Tracheal epithelial cell (primary cell): ENCODE results near the gene DDAH2. TPM values are rescaled to one million over a fixed set of nuclear protein-coding genes. Genes with fewer than 3 reads are reported as not detected.

Experiments used
- total RNA-seq: library from RNA; depleted of rRNA; stranded (reverse); fragments of >200 nt; gene quantifications from 2 replicates; pipeline ENCODE4 v1.2.1, GENCODE V29; 2014

The DDAH2 gene
- total RNA-seq, 1 donor from 2014 or later, result 11.5 TPM

Other genes with a start within 250 kb of the DDAH2 start
- gene MICB, start 231.2 kb downstream of the DDAH2 start, total RNA-seq, result 4.7 and 9.9 TPM in 2 replicates
- not detected in 2 replicates for gene MCCD1, start 200.3 kb downstream of the DDAH2 start, total RNA-seq
- 279 and 313 TPM in 2 replicates for gene DDX39B, start 187.3 kb downstream of the DDAH2 start, total RNA-seq
- 0.21 and 1.2 TPM in 2 replicates for gene ATP6V1G2, start 182.7 kb downstream of the DDAH2 start, total RNA-seq
- 43.6 and 54.6 TPM in 2 replicates for gene NFKBIL1, start 181.7 kb downstream of the DDAH2 start, total RNA-seq
- not detected in 2 replicates for gene LTA, start 157.0 kb downstream of the DDAH2 start, total RNA-seq
- gene TNF, start 153.7 kb downstream of the DDAH2 start, total RNA-seq, result 4.3 TPM in 1 of 2 replicates, not detected in the other
- 6.7 TPM in 1 of 2 replicates, not detected in the other for gene LTB, start 146.9 kb downstream of the DDAH2 start, total RNA-seq
- not detected in 2 replicates for gene LST1, start 143.0 kb downstream of the DDAH2 start, total RNA-seq
- gene NCR3, start 136.3 kb downstream of the DDAH2 start, total RNA-seq, result not detected in 2 replicates
- gene AIF1, start 114.1 kb downstream of the DDAH2 start, total RNA-seq, result not detected in 2 replicates
- 23.6 and 35.6 TPM in 2 replicates for gene PRRC2A, start 108.6 kb downstream of the DDAH2 start, total RNA-seq
- gene BAG6, start 76.6 kb downstream of the DDAH2 start, total RNA-seq, result 128 and 161 TPM in 2 replicates
- 0.96 and 1.3 TPM in 2 replicates for gene APOM, start 73.4 kb downstream of the DDAH2 start, total RNA-seq
- 26.7 and 27.1 TPM in 2 replicates for gene C6orf47, start 68.5 kb downstream of the DDAH2 start, total RNA-seq
- gene GPANK1, start 64.3 kb downstream of the DDAH2 start, total RNA-seq, result 7.0 and 12.0 TPM in 2 replicates
- 84.2 and 103 TPM in 2 replicates for gene CSNK2B, start 63.2 kb downstream of the DDAH2 start, total RNA-seq
- gene LY6G5B, start 59.3 kb downstream of the DDAH2 start, total RNA-seq, result under 0.01 and 0.43 TPM in 2 replicates
- gene LY6G5C, start 48.2 kb downstream of the DDAH2 start, total RNA-seq, result not detected in 2 replicates
- 25.2 and 40.2 TPM in 2 replicates for gene ABHD16A, start 26.0 kb downstream of the DDAH2 start, total RNA-seq
- gene LY6G6F, start 22.4 kb downstream of the DDAH2 start, total RNA-seq, result not detected in 2 replicates
- gene LY6G6D, start 14.0 kb downstream of the DDAH2 start, total RNA-seq, result not detected in 2 replicates
- not detected in 2 replicates for gene LY6G6C, start 7.6 kb downstream of the DDAH2 start, total RNA-seq
- not detected in 2 replicates for gene MPIG6B, start 5.9 kb downstream of the DDAH2 start, total RNA-seq
- 454 and 1,059 TPM in 2 replicates for gene CLIC1, start 7.2 kb upstream of the DDAH2 start, total RNA-seq
- 4.3 and 5.8 TPM in 2 replicates for gene MSH5, start 10.7 kb upstream of the DDAH2 start, total RNA-seq
- not detected in 2 replicates for gene SAPCD1, start 33.4 kb upstream of the DDAH2 start, total RNA-seq
- gene VWA7, start 48.0 kb upstream of the DDAH2 start, total RNA-seq, result 0.43 and 0.48 TPM in 2 replicates
- 61.0 and 64.8 TPM in 2 replicates for gene VARS1, start 66.5 kb upstream of the DDAH2 start, total RNA-seq
- 34.2 and 39.0 TPM in 2 replicates for gene LSM2, start 77.7 kb upstream of the DDAH2 start, total RNA-seq
- gene HSPA1L, start 86.0 kb upstream of the DDAH2 start, total RNA-seq, result 0.64 and 0.72 TPM in 2 replicates
- 124 and 172 TPM in 2 replicates for gene HSPA1A, start 86.2 kb upstream of the DDAH2 start, total RNA-seq
- 268 TPM in 2 replicates for gene HSPA1B, start 98.4 kb upstream of the DDAH2 start, total RNA-seq
- gene NEU1, start 133.5 kb upstream of the DDAH2 start, total RNA-seq, result 70.3 and 75.4 TPM in 2 replicates
- gene SLC44A4, start 149.7 kb upstream of the DDAH2 start, total RNA-seq, result 3.8 and 8.2 TPM in 2 replicates
- 25.6 and 28.4 TPM in 2 replicates for gene EHMT2, start 168.4 kb upstream of the DDAH2 start, total RNA-seq
- 0.72 and 3.0 TPM in 2 replicates for gene ZBTB12, start 172.8 kb upstream of the DDAH2 start, total RNA-seq
- 0.96 and 2.1 TPM in 2 replicates for gene C2, start 198.4 kb upstream of the DDAH2 start, total RNA-seq
- 0.64 and 19.0 TPM in 2 replicates for gene CFB, start 216.8 kb upstream of the DDAH2 start, total RNA-seq
- 120 and 152 TPM in 2 replicates for gene NELFE, start 229.7 kb upstream of the DDAH2 start, total RNA-seq
- gene SKIC2, start 229.9 kb upstream of the DDAH2 start, total RNA-seq, result 48.2 and 48.4 TPM in 2 replicates
- gene DXO, start 242.8 kb upstream of the DDAH2 start, total RNA-seq, result 10.6 and 13.2 TPM in 2 replicates